ENCODE measurements around the gene TRIM64C.
"Not testable (repeated sequence)": the region's sequence is repeated elsewhere in the genome, so short reads cannot be mapped to it uniquely, and the experiment has no call there.

TRIM64C gene

GRCh38 chr11:49059012-49059411 is at the start of gene TRIM64C:
Gene TRIM64C, minus strand, starts transcription at chr11:49059112. Its CDS starts 0 bp downstream, at chr11:49059112.
- DNase-seq: not testable (repeated sequence)

- not testable (repeated sequence) for DNase-seq
Observed at GRCh38 chr11:49102356-49102755, 43.4 kb upstream of the TRIM64C start.

- DNase-seq: not testable (repeated sequence)
Observed at GRCh38 chr11:49069897-49070296, 11.0 kb upstream of the TRIM64C start.

GRCh38 chr11:49049821-49050220 is 9.1 kb downstream of the TRIM64C start:
- not testable (repeated sequence) for DNase-seq

GRCh38 chr11:49048229-49048628 is 10.7 kb downstream of the TRIM64C start:
- not testable (repeated sequence) for DNase-seq

GRCh38 chr11:49028523-49028922 is 30.4 kb downstream of the TRIM64C start, which contains the start of gene TRIM49B:
Gene TRIM49B, plus strand, starts transcription at chr11:49028823. Its CDS starts 2,777 bp downstream, at chr11:49031600.
- not testable (repeated sequence) for DNase-seq
